Upper lobe of left lung (tissue), 6 donors: ENCODE results near the gene TXNDC17. TPM values are rescaled to one million over a fixed set of nuclear protein-coding genes. Genes with fewer than 3 reads are reported as not detected.

Experiments
- ATAC-seq, 2 donors: fragments of 200-7000 bp; cut with Tn5 transposase; one replicate each; pipeline ENCODE4 v1.9.1; 2022; ENCODE audit warnings: mild to moderate bottlenecking in 2 of 2, moderate library complexity in 2 of 2; ENCODE audit not compliant: low FRiP score in 2 of 2
- DNase-seq, 2 donors: peaks; one replicate each; pipeline ENCODE4 v3.0.0-alpha.2; 2019 to 2020
- H3K27ac ChIP-seq, 4 donors: fragments of 200-600 bp; sonication (generic); one replicate each; pipeline ENCODE4 v1.5.1; 2016 to 2019
- H3K27me3 ChIP-seq, 4 donors: fragments of 200-600 bp; sonication (generic); one replicate each; pipeline ENCODE4 v1.5.1; 2017 to 2019
- H3K36me3 ChIP-seq, 4 donors: fragments of 200-600 bp; sonication (generic); one replicate each; pipeline ENCODE4 v1.5.1; 2016 to 2019
- H3K4me1 ChIP-seq, 4 donors: fragments of 200-600 bp; sonication (generic); one replicate each; pipeline ENCODE4 v1.5.1; 2018 to 2019
- H3K4me3 ChIP-seq, 4 donors: fragments of 200-600 bp; sonication (generic); one replicate each; pipeline ENCODE4 v1.5.1; 2017 to 2019; ENCODE audit warnings: mild to moderate bottlenecking in 2 of 4, moderate library complexity in 1 of 4
- H3K9me3 ChIP-seq, 4 donors: fragments of 200-600 bp; sonication (generic); one replicate each; pipeline ENCODE4 v1.5.1; 2018 to 2019
- CTCF ChIP-seq, 6 experiments: fragments of 450-650 bp in 4 of 6; fragments of 200-600 bp in 2 of 6; sonication (generic) in 2 of 6; IDR thresholded peaks; one replicate each; pipeline ENCODE4 v1.5.1; 2016 to 2019; ENCODE audit warnings: antibody characterized with exemption in 6 of 6
- EP300 ChIP-seq, 4 donors: sonication (generic); formaldehyde crosslinking; IDR thresholded peaks; one replicate each; pipeline ENCODE4 v1.5.1; 2017; ENCODE audit warnings: antibody characterized with exemption in 4 of 4, control low read depth in 2 of 4
- POLR2A ChIP-seq, 4 donors: fragments of 450-650 bp; IDR thresholded peaks; one replicate each; pipeline ENCODE4 v1.5.1; 2016 to 2017; ENCODE audit warnings: antibody characterized with exemption in 4 of 4, mild to moderate bottlenecking in 2 of 4
- POLR2AphosphoS5 ChIP-seq, 2 donors: sonication (generic); formaldehyde crosslinking; IDR thresholded peaks; one replicate each; pipeline ENCODE4 v1.5.1; 2017; ENCODE audit warnings: antibody characterized with exemption in 2 of 2
- WGBS, 2 donors: methylation state at CpG; one replicate each; pipeline ENCODE4 v1.1.5; 2017 to 2018; 5-methylcytosine and 5-hydroxymethylcytosine counted together
- total RNA-seq, 6 donors: library from RNA; depleted of rRNA in 4 of 6; stranded (reverse); fragments of >200 nt in 4 of 6; gene quantifications; one replicate each; pipeline versions ENCODE4 v1.1.0 to v1.2.1, GENCODE V29; 2016 to 2021
- donor health status: DM: no; HTN: no; CAD: no; lungs with moderate emphysema.
- donor health status: DM: no; HTN: yes; CAD: no; lungs with severe emphysema.

The TXNDC17 gene
- total RNA-seq, 6 donors from 2014 or later, result 36.7 to 176 (median 67.0) TPM

- no peak overlapping the region for H3K27ac ChIP-seq
- no peaks in the 10 kb centered on the region for H3K4me1 ChIP-seq
- ATAC-seq, result no peak
- H3K36me3 ChIP-seq, result no peaks in the 10 kb centered on the region
- no peaks in the 10 kb centered on the region for H3K9me3 ChIP-seq
- 59 to 65% methylated on average over 4 of the region's 4 CpGs for WGBS, 2 donors
- DNase-seq, result no peak
- no peaks in the 10 kb centered on the region for H3K27me3 ChIP-seq
- H3K4me3 ChIP-seq, result no peak overlapping the region
- TF ChIP-seq POLR2AphosphoS5 (IDR thresholded peaks at IDR 0.05), result no peak
- no peak for TF ChIP-seq CTCF (IDR thresholded peaks at IDR 0.05)
- TF ChIP-seq EP300 (IDR thresholded peaks at IDR 0.05), result no peak
- no peak for TF ChIP-seq POLR2A (IDR thresholded peaks at IDR 0.05)
Measured at GRCh38 chr17:6681176-6681575, 40.3 kb downstream of the TXNDC17 start.

- Histone ChIP-seq H3K27me3 (no peaks in the 10 kb centered on the region), H3K4me3 (no peak overlapping the region), H3K27ac (no peak overlapping the region), H3K36me3 (no peaks in the 10 kb centered on the region), H3K9me3 (no peaks in the 10 kb centered on the region), H3K4me1 (no peaks in the 10 kb centered on the region)
- DNase-seq (no peak), ATAC-seq (no peak)
- 66 to 83% methylated on average over 5 of the region's 5 CpGs for WGBS, 2 donors
- TF ChIP-seq EP300 (IDR thresholded peaks at IDR 0.05) (no peak), POLR2AphosphoS5 (IDR thresholded peaks at IDR 0.05) (no peak), CTCF (IDR thresholded peaks at IDR 0.05) (no peak), POLR2A (IDR thresholded peaks at IDR 0.05) (no peak)
Measured at GRCh38 chr17:6681671-6682070, 40.8 kb downstream of the TXNDC17 start.

- TF ChIP-seq EP300 (IDR thresholded peaks at IDR 0.05), result no peak
- TF ChIP-seq POLR2AphosphoS5 (IDR thresholded peaks at IDR 0.05), result no peak
- TF ChIP-seq POLR2A (IDR thresholded peaks at IDR 0.05), result no peak
- TF ChIP-seq CTCF (IDR thresholded peaks at IDR 0.05), result no peak
- H3K4me1 ChIP-seq, result no peaks in the 10 kb centered on the region
- no peaks in the 10 kb centered on the region for H3K9me3 ChIP-seq
- H3K4me3 ChIP-seq, result no peak overlapping the region
- no peak overlapping the region for H3K27ac ChIP-seq
- H3K36me3 ChIP-seq, result no peaks in the 10 kb centered on the region
- WGBS, 2 donors, result 92 to 97% methylated on average over 2 to 4 of the region's 4 CpGs
- no peak for DNase-seq
- ATAC-seq, result no peak
- no peaks in the 10 kb centered on the region for H3K27me3 ChIP-seq
Measured at GRCh38 chr17:6682339-6682738, 41.5 kb downstream of the TXNDC17 start.

GRCh38 chr17:6683081-6683684 lies 42.3 kb downstream of the TXNDC17 start:
- DNase-seq (no peak), ATAC-seq (no peak)
- 76 to 77% methylated on average over 3 of the region's 3 CpGs for WGBS, 2 donors
- no peak overlapping the region for H3K4me3 ChIP-seq
- H3K27me3 ChIP-seq, result no peaks in the 10 kb centered on the region
- no peak overlapping the region for H3K27ac ChIP-seq
- no peaks in the 10 kb centered on the region for H3K36me3 ChIP-seq
- no peak for TF ChIP-seq EP300 (IDR thresholded peaks at IDR 0.05)
- no peak for TF ChIP-seq POLR2AphosphoS5 (IDR thresholded peaks at IDR 0.05)
- no peak for TF ChIP-seq POLR2A (IDR thresholded peaks at IDR 0.05)
- no peak for TF ChIP-seq CTCF (IDR thresholded peaks at IDR 0.05)
- no peaks in the 10 kb centered on the region for H3K4me1 ChIP-seq
- no peaks in the 10 kb centered on the region for H3K9me3 ChIP-seq
